ENCODE results near the gene SLC44A3. TPM values are rescaled to one million over a fixed set of nuclear protein-coding genes. Genes with fewer than 3 reads are reported as not detected.
A peak's percentile ranks its signal among the peaks of the same experiment; 100 is the strongest.

SLC44A3 gene
- total RNA-seq, 6 donors from 2014 or later: 6.3 to 24.2 (median 17.8) TPM

DNA sequence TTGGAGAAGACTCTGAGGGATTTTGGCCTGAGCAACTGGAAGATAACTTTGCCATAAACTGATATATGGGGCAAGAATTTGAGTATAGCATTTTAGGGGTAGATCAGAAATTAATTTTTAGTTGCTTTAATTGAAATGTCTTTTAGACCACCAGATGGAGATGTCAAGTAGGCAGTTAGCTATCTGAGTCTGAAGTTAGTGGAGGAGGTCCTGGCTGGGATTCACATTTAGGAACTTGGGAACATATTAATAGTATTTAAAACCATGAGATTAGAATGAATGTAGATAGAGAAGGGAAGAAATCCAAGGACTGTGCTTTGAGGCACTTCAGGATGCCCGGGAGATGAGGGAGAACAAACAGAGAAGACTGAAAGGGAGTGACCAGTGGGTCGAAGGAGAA, 32.6 kb downstream of the SLC44A3 start:
- ATAC-seq (ENCODE audit: low FRiP score in 2 of 2) (no peak), DNase-seq (no peak)
- no peak overlapping the region for H3K27ac ChIP-seq
- no peaks in the 10 kb centered on the region for H3K36me3 ChIP-seq
- H3K9me3 ChIP-seq: no peaks in the 10 kb centered on the region
- TF ChIP-seq POLR2A (IDR thresholded peaks at IDR 0.05) (no peak), EP300 (IDR thresholded peaks at IDR 0.05) (no peak), POLR2AphosphoS5 (IDR thresholded peaks at IDR 0.05) (no peak)
- TF ChIP-seq, protein P1, sequence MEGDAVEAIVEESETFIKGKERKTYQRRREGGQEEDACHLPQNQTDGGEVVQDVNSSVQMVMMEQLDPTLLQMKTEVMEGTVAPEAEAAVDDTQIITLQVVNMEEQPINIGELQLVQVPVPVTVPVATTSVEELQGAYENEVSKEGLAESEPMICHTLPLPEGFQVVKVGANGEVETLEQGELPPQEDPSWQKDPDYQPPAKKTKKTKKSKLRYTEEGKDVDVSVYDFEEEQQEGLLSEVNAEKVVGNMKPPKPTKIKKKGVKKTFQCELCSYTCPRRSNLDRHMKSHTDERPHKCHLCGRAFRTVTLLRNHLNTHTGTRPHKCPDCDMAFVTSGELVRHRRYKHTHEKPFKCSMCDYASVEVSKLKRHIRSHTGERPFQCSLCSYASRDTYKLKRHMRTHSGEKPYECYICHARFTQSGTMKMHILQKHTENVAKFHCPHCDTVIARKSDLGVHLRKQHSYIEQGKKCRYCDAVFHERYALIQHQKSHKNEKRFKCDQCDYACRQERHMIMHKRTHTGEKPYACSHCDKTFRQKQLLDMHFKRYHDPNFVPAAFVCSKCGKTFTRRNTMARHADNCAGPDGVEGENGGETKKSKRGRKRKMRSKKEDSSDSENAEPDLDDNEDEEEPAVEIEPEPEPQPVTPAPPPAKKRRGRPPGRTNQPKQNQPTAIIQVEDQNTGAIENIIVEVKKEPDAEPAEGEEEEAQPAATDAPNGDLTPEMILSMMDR (IDR thresholded peaks at IDR 0.05): no peak
- H3K27me3 ChIP-seq: no peaks in the 10 kb centered on the region
- H3K4me1 ChIP-seq: peaks cover 6 to 19% (median 14%) of the 10 kb centered on the region in 4 donors
- H3K4me3 ChIP-seq: no peak overlapping the region
- WGBS, 2 donors: 55 to 57% methylated on average over 2 of the region's 2 CpGs

- ATAC-seq (ENCODE audit: low FRiP score in 2 of 2) (peak; percentile 96 to 98), DNase-seq (peak; percentile 66 to 93)
- H3K4me1 ChIP-seq: peaks cover 6 to 19% (median 14%) of the 10 kb centered on the region in 4 donors
- no peaks in the 10 kb centered on the region for H3K9me3 ChIP-seq
- TF ChIP-seq POLR2AphosphoS5 (IDR thresholded peaks at IDR 0.05) (peak; percentile 42 to 63), EP300 (IDR thresholded peaks at IDR 0.05) (peak in 1 of 4 donors; percentile 50), POLR2A (IDR thresholded peaks at IDR 0.05) (no peak)
- TF ChIP-seq, protein P1 (IDR thresholded peaks at IDR 0.05): peak; percentile 84 to 97 (median 96)
- 10 to 45% methylated on average over 9 to 21 of the region's 21 CpGs for WGBS, 2 donors
- H3K27ac ChIP-seq: peak overlapping the region; percentile 57 to 87 (median 75)
- no peaks in the 10 kb centered on the region for H3K27me3 ChIP-seq
- peak overlapping the region in 3 of 4 donors; percentile 32 to 50 (median 49) for H3K4me3 ChIP-seq
- no peaks in the 10 kb centered on the region for H3K36me3 ChIP-seq
These were observed 34.5 kb downstream of the SLC44A3 start for GRCh38 chr1:94854458-94855306.

GRCh38 chr1:94855307-94855700, 35.1 kb downstream of the SLC44A3 start:
- ATAC-seq (ENCODE audit: low FRiP score in 2 of 2) (peak in 1 of 2 donors; percentile 2), DNase-seq (peak in 1 of 2 donors; percentile 45)
- Histone ChIP-seq H3K4me1 (peaks cover 6 to 19% (median 14%) of the 10 kb centered on the region in 4 donors), H3K27ac (peak overlapping the region; percentile 57 to 87 (median 75)), H3K27me3 (no peaks in the 10 kb centered on the region), H3K36me3 (no peaks in the 10 kb centered on the region), H3K4me3 (peak overlapping the region in 1 of 4 donors; percentile 50), H3K9me3 (no peaks in the 10 kb centered on the region)
- WGBS, 2 donors: 41 to 80% methylated on average over 2 of the region's 2 CpGs
- TF ChIP-seq POLR2A (IDR thresholded peaks at IDR 0.05): no peak
- no peak for TF ChIP-seq POLR2AphosphoS5 (IDR thresholded peaks at IDR 0.05)
- TF ChIP-seq, protein P1 (IDR thresholded peaks at IDR 0.05): no peak
- TF ChIP-seq EP300 (IDR thresholded peaks at IDR 0.05): no peak

GRCh38 chr1:94856004-94856403, 35.8 kb downstream of the SLC44A3 start:
- TF ChIP-seq, protein P1 (IDR thresholded peaks at IDR 0.05): no peak
- no peak for TF ChIP-seq EP300 (IDR thresholded peaks at IDR 0.05)
- TF ChIP-seq POLR2A (IDR thresholded peaks at IDR 0.05): no peak
- no peak for TF ChIP-seq POLR2AphosphoS5 (IDR thresholded peaks at IDR 0.05)
- DNase-seq: no peak
- no peak for ATAC-seq (ENCODE audit: low FRiP score in 2 of 2)
- H3K9me3 ChIP-seq: no peaks in the 10 kb centered on the region
- no peak overlapping the region for H3K4me3 ChIP-seq
- no peaks in the 10 kb centered on the region for H3K27me3 ChIP-seq
- H3K36me3 ChIP-seq: no peaks in the 10 kb centered on the region
- H3K4me1 ChIP-seq: peaks cover 6 to 19% (median 14%) of the 10 kb centered on the region in 4 donors
- WGBS, 2 donors: 63 to 73% methylated on average over 5 of the region's 5 CpGs
- peak overlapping the region in 2 of 4 donors; percentile 82 to 87 for H3K27ac ChIP-seq

Measured in upper lobe of left lung (tissue), 6 donors.